ENCODE data around the gene NUDT3.
"Not testable (repeated sequence)": the region's sequence is repeated elsewhere in the genome, so short reads cannot be mapped to it uniquely, and the experiment has no call there.

GRCh38 chr6:34329814-34330213 lies 62.7 kb downstream of the NUDT3 start:
- TF ChIP-seq CTCF (IDR thresholded peaks at IDR 0.05); ZFX (IDR thresholded peaks at IDR 0.05; ENCODE audit: borderline replicate concordance): not testable (repeated sequence)

Data from 22Rv1 (cell line).